T-cell (primary cell): Measurements from ENCODE around the gene TMEM82. TPM values are rescaled to one million over a fixed set of nuclear protein-coding genes. Genes with fewer than 3 reads are reported as not detected.

Experiments
- ATAC-seq, 4 experiments: fragments of 200-7000 bp in 3 of 4; fragments of 150-1000 bp in 1 of 4; cut with Tn5 transposase; replicated peaks in 1 of 4; 1 replicate in 3 of 4; 2 replicates in 1 of 4; pipeline ENCODE4 v1.10.0; 2021; ENCODE audit warnings: moderate library complexity in 3 of 4, mild to moderate bottlenecking in 2 of 4, moderate number of reproducible peaks in 1 of 4
- CTCF ChIA-PET, 2 donors: fragments of 300-600 bp; sonication (Branson Sonifier 250); formaldehyde crosslinking; loops; one replicate each; lab custom pipeline; 2022; ENCODE audit warnings: antibody characterized with exemption in 2 of 2; lab: Charles Lee
- POLR2A ChIA-PET, 2 donors: fragments of 300-600 bp; sonication (Branson Sonifier 250); formaldehyde crosslinking; loops; one replicate each; lab custom pipeline; 2022; ENCODE audit warnings: antibody characterized with exemption in 2 of 2; lab: Charles Lee
- DNase-seq, 35 experiments: peaks; one replicate each; pipeline versions ENCODE4 v3.0.0 to v3.0.0-alpha.2; 2013 to 2023
- H3K27ac ChIP-seq: one replicate; pipeline ENCODE4 v1.5.1; 2013; ENCODE audit warnings: low read length
- H3K27me3 ChIP-seq, 2 experiments: replicated peaks in 1 of 2; 1 replicate in 1 of 2; 2 replicates in 1 of 2; pipeline versions ENCODE4 v1.6.1 to v1.7.0; 2013; ENCODE audit warnings: low read length in 1 of 2, mixed read lengths in 1 of 2; ENCODE audit not compliant: control insufficient read depth in 2 of 2, insufficient read depth in 2 of 2; ENCODE audit errors: extremely low read depth in 1 of 2
- H3K36me3 ChIP-seq, 2 donors: 1 replicate in 1 of 2; 2 replicates in 1 of 2; pipeline versions ENCODE4 v1.6.1 to v1.7.0; 2013; ENCODE audit warnings: low read length in 1 of 2; ENCODE audit not compliant: control insufficient read depth in 2 of 2, insufficient read depth in 1 of 2; ENCODE audit errors: extremely low read depth in 1 of 2
- H3K4me1 ChIP-seq, 2 experiments: 1 replicate in 1 of 2; 2 replicates in 1 of 2; pipeline versions ENCODE4 v1.6.1 to v1.7.0; 2013; ENCODE audit warnings: low read length in 2 of 2, mixed read lengths in 1 of 2; ENCODE audit not compliant: insufficient read depth in 2 of 2, control insufficient read depth in 1 of 2; ENCODE audit errors: extremely low read depth in 1 of 2
- H3K4me3 ChIP-seq, 2 donors: 1 replicate in 1 of 2; 2 replicates in 1 of 2; pipeline versions ENCODE4 v1.5.1 to v1.7.0; 2013; ENCODE audit warnings: mild to moderate bottlenecking in 2 of 2, low read length in 1 of 2, moderate library complexity in 1 of 2; ENCODE audit not compliant: control insufficient read depth in 1 of 2; ENCODE audit errors: extremely low read depth in 1 of 2
- H3K9me3 ChIP-seq: 2 replicates; pipeline ENCODE4 v1.7.0; 2013
- H3K27ac Mint-ChIP-seq, 2 donors: one replicate each; pipeline ENCODE4 v1.8.0; 2020 to 2021; ENCODE audit warnings: mild to moderate bottlenecking in 2 of 2, mixed read lengths in 2 of 2
- H3K27me3 Mint-ChIP-seq, 2 donors: one replicate each; pipeline ENCODE4 v1.8.0; 2021 to 2022; ENCODE audit warnings: mixed read lengths in 2 of 2
- H3K36me3 Mint-ChIP-seq: one replicate; pipeline ENCODE4 v1.8.0; 2021; ENCODE audit warnings: mixed read lengths
- H3K4me1 Mint-ChIP-seq, 3 donors: one replicate each; pipeline ENCODE4 v1.8.0; 2020 to 2022; ENCODE audit warnings: mixed read lengths in 3 of 3, mild to moderate bottlenecking in 1 of 3
- H3K4me3 Mint-ChIP-seq, 3 donors: one replicate each; pipeline ENCODE4 v1.8.0; 2020 to 2022; ENCODE audit warnings: mild to moderate bottlenecking in 3 of 3, mixed read lengths in 3 of 3, moderate library complexity in 3 of 3
- H3K9me3 Mint-ChIP-seq, 3 donors: one replicate each; pipeline ENCODE4 v1.8.0; 2020 to 2022; ENCODE audit warnings: mixed read lengths in 3 of 3
- WGBS: methylation state at CpG from one replicate; pipeline ENCODE4 v1.1.5; 2013; ENCODE audit warnings: missing lambda C conversion rate; ENCODE audit not compliant: insufficient coverage; 5-methylcytosine and 5-hydroxymethylcytosine counted together
- total RNA-seq, 35 experiments: library from RNA in 6 of 35; stranded (reverse) in 6 of 35; fragments of 120-200 nt in 1 of 35; gene quantifications; one replicate each; pipeline versions ENCODE4 v1.2.1 to v1.2.4 and lab custom pipeline; 2013 to 2026

Gene TMEM82
- total RNA-seq, 5 donors from 2014 or later (not counting 1 experiment from before 2014, with no cell fraction given), result not detected

DNA sequence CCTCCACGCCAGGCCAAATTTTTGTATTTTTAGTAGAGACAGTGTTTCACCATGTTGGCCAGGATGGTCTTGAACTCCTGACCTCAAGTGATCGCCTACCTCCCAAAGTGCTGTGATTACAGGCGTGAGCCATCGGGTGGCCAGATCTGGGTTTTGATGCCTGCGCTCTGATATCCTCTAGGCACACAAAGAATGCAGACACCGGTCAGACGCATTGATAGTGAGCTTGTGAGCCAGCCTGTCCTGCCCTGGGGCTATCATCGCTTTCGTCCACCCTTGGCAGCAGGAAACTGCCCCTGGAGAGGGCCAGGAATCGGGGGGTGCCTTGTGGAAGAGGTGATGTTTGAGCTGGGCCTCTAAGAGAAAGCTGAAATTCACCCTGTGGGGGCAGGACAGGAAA is 20.2 kb downstream of the TMEM82 start:
- H3K36me3 Mint-ChIP-seq, result no peaks in the 10 kb centered on the region
- no peak for DNase-seq
- WGBS, result 72% methylated on average over 6 of the region's 10 CpGs
- ChIA-PET POLR2A (no interaction called here), CTCF (interaction anchor here in 1 of 2 donors (0.7 kb wide), 1 partner anchor 73 kb away, joined by 6 read pairs; no protein-coding TSS in a partner anchor)
- no peak overlapping the region for H3K27ac Mint-ChIP-seq
- H3K4me3 ChIP-seq, result no peak overlapping the region
- H3K9me3 Mint-ChIP-seq, result no peaks in the 10 kb centered on the region
- H3K27me3 ChIP-seq, result peaks cover 7 to 63% of the 10 kb centered on the region in 2 experiments
- no peak overlapping the region for H3K27ac ChIP-seq
- peaks cover 14 to 49% of the 10 kb centered on the region in 2 donors for H3K27me3 Mint-ChIP-seq
- H3K4me3 Mint-ChIP-seq, result no peak overlapping the region
- H3K4me1 Mint-ChIP-seq, result peaks cover 0 to 6% (median 5%) of the 10 kb centered on the region in 3 donors
- H3K4me1 ChIP-seq, result peaks cover 2 to 16% of the 10 kb centered on the region in 2 experiments
- no peaks in the 10 kb centered on the region for H3K9me3 ChIP-seq
- no peaks in the 10 kb centered on the region for H3K36me3 ChIP-seq
- no peak for ATAC-seq

DNA sequence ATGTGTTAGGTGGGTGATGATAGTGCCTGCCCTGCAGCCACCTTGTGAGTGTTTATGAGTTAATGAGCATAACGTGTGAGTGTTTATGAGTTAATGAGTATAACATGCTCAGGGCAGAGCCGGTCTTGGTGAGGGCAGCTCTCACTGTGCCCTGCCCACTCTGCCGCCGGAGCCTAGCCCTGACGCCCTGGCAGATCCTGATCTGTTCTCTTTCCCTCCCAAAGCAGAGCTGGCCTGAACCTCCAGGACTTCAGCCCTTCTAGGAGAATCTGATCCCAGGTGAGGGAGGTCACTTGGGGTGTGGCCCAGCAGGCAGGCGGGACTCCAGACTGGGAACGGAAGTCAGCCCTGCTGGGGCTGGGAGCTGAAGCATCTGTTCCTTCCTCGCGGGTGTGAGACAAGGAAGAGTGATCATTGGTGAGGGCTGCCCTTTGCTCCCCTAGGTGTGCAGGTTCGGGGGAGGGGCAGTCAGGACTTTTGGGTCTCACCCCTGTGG is 22.0 kb downstream of the TMEM82 start:
- Mint-ChIP-seq H3K27ac (no peak overlapping the region), H3K9me3 (no peaks in the 10 kb centered on the region), H3K4me3 (no peak overlapping the region), H3K36me3 (no peaks in the 10 kb centered on the region), H3K4me1 (peaks cover 0 to 2% (median 2%) of the 10 kb centered on the region in 3 donors), H3K27me3 (peaks cover 14 to 44% of the 10 kb centered on the region in 2 donors)
- ChIA-PET CTCF (no interaction called here), POLR2A (no interaction called here)
- no peaks in the 10 kb centered on the region for H3K9me3 ChIP-seq
- DNase-seq, result no peak
- H3K4me1 ChIP-seq, result peaks cover 0 to 3% of the 10 kb centered on the region in 2 experiments
- no peaks in the 10 kb centered on the region for H3K36me3 ChIP-seq
- no peak for ATAC-seq
- peaks cover 7 to 57% of the 10 kb centered on the region in 2 experiments for H3K27me3 ChIP-seq
- H3K4me3 ChIP-seq, result no peak overlapping the region
- no peak overlapping the region for H3K27ac ChIP-seq
- 81% methylated on average over 6 of the region's 10 CpGs for WGBS

DNA sequence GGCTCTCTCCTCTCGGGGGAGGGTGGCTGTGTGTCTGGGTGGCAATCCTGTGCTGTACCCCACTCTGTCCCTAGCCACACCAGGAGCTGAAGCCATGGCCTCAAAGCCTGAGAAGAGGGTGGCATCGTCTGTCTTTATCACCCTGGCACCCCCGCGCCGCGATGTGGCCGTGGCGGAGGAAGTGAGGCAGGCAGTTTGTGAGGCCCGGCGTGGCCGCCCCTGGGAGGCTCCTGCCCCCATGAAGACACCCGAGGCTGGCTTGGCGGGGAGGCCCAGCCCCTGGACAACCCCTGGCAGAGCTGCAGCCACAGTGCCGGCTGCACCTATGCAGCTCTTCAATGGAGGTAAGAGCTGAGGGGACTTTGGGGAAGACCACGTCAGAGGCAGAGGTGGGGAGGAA is 22.6 kb downstream of the TMEM82 start:
- CTCF ChIA-PET, result no interaction called here
- H3K27ac Mint-ChIP-seq, result no peak overlapping the region
- ATAC-seq, result no peak

DNA sequence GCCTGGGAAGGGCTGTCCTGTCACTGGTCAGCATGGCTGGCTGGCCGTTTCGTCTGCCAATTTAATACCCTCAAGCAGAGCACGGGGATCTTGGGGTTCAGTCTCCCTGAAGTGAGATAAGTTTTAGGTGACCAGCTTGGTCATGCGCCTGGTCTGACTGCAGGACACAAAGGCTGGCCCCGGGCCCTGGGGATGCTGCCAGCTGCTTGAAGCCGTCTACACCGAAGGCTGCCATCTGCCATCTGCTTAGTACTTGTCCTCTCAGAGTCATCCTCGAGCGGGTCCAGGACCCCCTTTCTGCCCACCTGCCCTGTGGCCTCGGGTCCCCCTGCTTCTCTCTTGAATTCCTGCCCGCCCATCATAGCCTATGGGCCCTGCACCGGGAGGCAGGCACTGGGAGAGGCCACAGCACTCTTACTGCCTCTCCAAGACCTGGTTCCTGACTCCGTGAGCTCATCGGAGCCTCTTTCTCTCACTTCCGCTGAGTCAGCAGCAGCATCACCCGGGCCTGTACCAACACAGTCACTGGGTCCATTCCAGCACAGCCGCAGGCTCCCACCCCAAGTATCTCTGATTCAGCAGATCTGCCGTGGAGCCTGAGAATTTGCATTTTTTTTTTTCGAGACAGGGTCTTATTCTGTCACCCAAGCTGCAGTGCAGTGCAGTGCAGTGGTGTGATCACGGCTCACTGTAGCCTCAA is 23.3 kb downstream of the TMEM82 start:
- H3K27me3 ChIP-seq, result peaks cover 5 to 47% of the 10 kb centered on the region in 2 experiments
- CTCF ChIA-PET, result interaction anchor here in 1 of 2 donors (0.6 kb wide), 1 partner anchor 133 kb away, joined by 5 read pairs; no protein-coding TSS in a partner anchor
- H3K9me3 Mint-ChIP-seq, result no peaks in the 10 kb centered on the region

More for the DNA sequence above, 22.6 kb downstream of the TMEM82 start:
- Mint-ChIP-seq H3K4me3 (no peak overlapping the region), H3K4me1 (no peaks in the 10 kb centered on the region), H3K9me3 (no peaks in the 10 kb centered on the region), H3K36me3 (no peaks in the 10 kb centered on the region), H3K27me3 (peaks cover 9 to 38% of the 10 kb centered on the region in 2 donors)
- no peak overlapping the region for H3K27ac ChIP-seq
- H3K36me3 ChIP-seq, result no peaks in the 10 kb centered on the region
- DNase-seq, result no peak
- H3K9me3 ChIP-seq, result no peaks in the 10 kb centered on the region
- H3K4me3 ChIP-seq, result no peak overlapping the region
- 81% methylated on average over 12 of the region's 15 CpGs for WGBS
- peaks cover 7 to 51% of the 10 kb centered on the region in 2 experiments for H3K27me3 ChIP-seq
- POLR2A ChIA-PET, result no interaction called here
- H3K4me1 ChIP-seq, result no peaks in the 10 kb centered on the region

DNA sequence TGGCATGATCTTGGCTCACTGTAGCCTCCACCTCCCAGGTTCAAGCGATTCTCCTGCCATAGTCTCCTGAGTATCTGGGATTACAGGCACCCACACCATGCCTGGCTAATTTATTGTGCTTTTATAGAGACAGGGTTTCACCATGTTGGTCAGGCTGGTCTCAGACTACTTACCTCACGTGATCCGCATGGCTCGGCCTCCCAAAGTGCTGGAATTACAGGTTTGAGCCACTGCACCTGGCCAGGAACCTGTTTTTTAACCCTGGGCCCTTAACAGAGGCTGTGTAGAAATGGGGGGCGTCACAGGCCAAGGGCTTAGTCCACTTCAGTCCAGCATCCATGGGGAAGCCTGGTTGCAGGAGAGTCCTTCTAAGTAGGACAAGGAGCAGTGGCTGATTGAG is 25.6 kb downstream of the TMEM82 start:
- Histone ChIP-seq H3K36me3 (no peaks in the 10 kb centered on the region), H3K27ac (no peak overlapping the region), H3K4me3 (no peak overlapping the region), H3K9me3 (no peaks in the 10 kb centered on the region), H3K27me3 (peaks cover 0 to 51% of the 10 kb centered on the region in 2 experiments), H3K4me1 (no peaks in the 10 kb centered on the region)
- Mint-ChIP-seq H3K4me3 (no peak overlapping the region), H3K9me3 (no peaks in the 10 kb centered on the region), H3K36me3 (no peaks in the 10 kb centered on the region), H3K4me1 (no peaks in the 10 kb centered on the region), H3K27me3 (peaks cover 13 to 30% of the 10 kb centered on the region in 2 donors), H3K27ac (no peak overlapping the region)
- DNase-seq, result no peak
- WGBS, result 83% methylated on average over 4 of the region's 5 CpGs
- no peak for ATAC-seq
- POLR2A ChIA-PET, result no interaction called here
- CTCF ChIA-PET, result no interaction called here

More for the DNA sequence above, 23.3 kb downstream of the TMEM82 start:
- Mint-ChIP-seq H3K4me1 (no peaks in the 10 kb centered on the region), H3K27me3 (peaks cover 5 to 34% of the 10 kb centered on the region in 2 donors), H3K36me3 (no peaks in the 10 kb centered on the region), H3K27ac (no peak overlapping the region), H3K4me3 (no peak overlapping the region)
- no peak overlapping the region for H3K27ac ChIP-seq
- ATAC-seq (no peak), DNase-seq (no peak)
- no peaks in the 10 kb centered on the region for H3K36me3 ChIP-seq
- POLR2A ChIA-PET, result no interaction called here
- WGBS, result 79% methylated on average over 19 of the region's 20 CpGs
- H3K4me3 ChIP-seq, result no peak overlapping the region
- no peaks in the 10 kb centered on the region for H3K4me1 ChIP-seq
- H3K9me3 ChIP-seq, result no peaks in the 10 kb centered on the region

DNA sequence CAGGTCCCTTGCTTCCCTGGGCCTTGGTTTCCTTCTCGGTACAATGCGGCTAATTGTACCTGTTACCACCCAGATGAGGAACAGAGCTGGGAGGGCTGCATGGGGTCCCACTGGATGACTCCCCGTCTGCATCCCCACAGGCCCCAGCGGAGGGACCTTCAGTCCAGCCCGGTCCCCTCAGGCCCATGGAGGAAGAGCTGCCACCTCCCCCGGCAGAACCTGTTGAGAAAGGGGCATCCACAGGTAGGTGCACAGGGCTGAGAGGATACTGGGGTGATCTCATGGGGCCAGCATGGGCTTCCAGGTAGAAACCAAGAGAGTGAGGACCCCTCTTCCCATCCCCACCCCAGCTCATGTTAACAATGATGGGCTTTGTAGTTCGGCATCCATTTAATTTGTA is 26.1 kb downstream of the TMEM82 start:
- H3K9me3 ChIP-seq, result no peaks in the 10 kb centered on the region
- ChIA-PET CTCF (no interaction called here), POLR2A (no interaction called here)
- H3K9me3 Mint-ChIP-seq, result no peaks in the 10 kb centered on the region
- H3K36me3 ChIP-seq, result no peaks in the 10 kb centered on the region
- no peaks in the 10 kb centered on the region for H3K36me3 Mint-ChIP-seq
- no peaks in the 10 kb centered on the region for H3K4me1 ChIP-seq
- 85% methylated on average over 4 of the region's 7 CpGs for WGBS
- peaks cover 0 to 54% of the 10 kb centered on the region in 2 experiments for H3K27me3 ChIP-seq
- no peaks in the 10 kb centered on the region for H3K4me1 Mint-ChIP-seq
- ATAC-seq, result no peak
- no peak overlapping the region for H3K4me3 ChIP-seq
- no peak overlapping the region for H3K4me3 Mint-ChIP-seq
- H3K27ac Mint-ChIP-seq, result no peak overlapping the region
- peaks cover 13 to 30% of the 10 kb centered on the region in 2 donors for H3K27me3 Mint-ChIP-seq
- DNase-seq, result no peak
- no peak overlapping the region for H3K27ac ChIP-seq
